K562 (cell line): ENCODE data around the gene LYZL6. TPM values are rescaled to one million over a fixed set of nuclear protein-coding genes. Genes with fewer than 3 reads are reported as not detected.
A peak's percentile ranks its signal among the peaks of the same experiment; 100 is the strongest.

Experiments used
- AFF4 ChIP-seq: sonication (generic); formaldehyde crosslinking; IDR thresholded peaks from 2 replicates; pipeline ENCODE4 v1.8.0; 2023; ENCODE audit warnings: mild to moderate bottlenecking, missing genetic modification reagents
- BCL6 ChIP-seq: fragments of 250-450 bp; sonication (Bioruptor Pico); IDR thresholded peaks from 2 replicates; pipeline ENCODE4 v1.4.0; 2020
- BMI1 ChIP-seq: fragments of 150-350 bp; IDR thresholded peaks from 2 replicates; pipeline ENCODE4 v1.6.1; 2014; ENCODE audit warnings: low read length
- CEBPG ChIP-seq, 3 experiments: fragments of 200-800 bp in 1 of 3; sonication (Bioruptor generic) in 1 of 3; sonication (generic) in 1 of 3; formaldehyde crosslinking in 1 of 3; IDR thresholded peaks in 2 of 3; conservative IDR thresholded peaks in 1 of 3; 2 replicates each; pipeline versions ENCODE4 v1.6.1 to v1.8.0; 2016 to 2022; ENCODE audit warnings: missing compliant biosample characterization in 2 of 3, missing genetic modification characterization in 2 of 3, mild to moderate bottlenecking in 1 of 3, missing genetic modification reagents in 1 of 3
- E2F6 ChIP-seq, 2 experiments: IDR thresholded peaks; 2 replicates each; pipeline ENCODE4 v1.6.1; 2011; ENCODE audit warnings: borderline replicate concordance in 1 of 2, control low read depth in 1 of 2, low read depth in 1 of 2, low read length in 1 of 2, mild to moderate bottlenecking in 1 of 2, mixed read lengths in 1 of 2, moderate library complexity in 1 of 2; ENCODE audit not compliant: insufficient read depth in 1 of 2, insufficient read length in 1 of 2, poor library complexity in 1 of 2, severe bottlenecking in 1 of 2; ENCODE audit errors: extremely low read depth in 1 of 2
- GABPA ChIP-seq: fragments of 200-800 bp; sonication (Bioruptor generic); conservative IDR thresholded peaks from 2 replicates; pipeline ENCODE4 v1.6.1; 2016; ENCODE audit warnings: low read depth, missing genetic modification characterization, missing compliant biosample characterization
- GTF3C2 ChIP-seq: IDR thresholded peaks from 3 replicates; pipeline ENCODE4 v1.6.1; 2011; ENCODE audit warnings: borderline replicate concordance, mild to moderate bottlenecking, moderate library complexity; ENCODE audit not compliant: insufficient read length; ENCODE audit errors: extremely low read depth
- HDAC8 ChIP-seq: fragments of 450-650 bp; IDR thresholded peaks from 2 replicates; pipeline ENCODE4 v1.6.1; 2016; ENCODE audit warnings: mild to moderate bottlenecking, missing genetic modification characterization, moderate library complexity, missing compliant biosample characterization
- KDM5B ChIP-seq: fragments of 200-600 bp; sonication (generic); IDR thresholded peaks from 2 replicates; pipeline ENCODE4 v1.6.1; 2012; ENCODE audit warnings: low read depth, mild to moderate bottlenecking, moderate library complexity, low read length, control low read depth, inconsistent platforms; ENCODE audit not compliant: insufficient replicate concordance
- MTA2 ChIP-seq: fragments of 450-650 bp; IDR thresholded peaks from 2 replicates; pipeline ENCODE4 v1.6.1; 2016; ENCODE audit warnings: low read depth
- MXI1 ChIP-seq: IDR thresholded peaks from 2 replicates; pipeline ENCODE4 v1.6.1; 2011; ENCODE audit warnings: low read depth, mild to moderate bottlenecking, improper control_type of control experiment, low read length
- NUFIP1 ChIP-seq: fragments of 450-650 bp; IDR thresholded peaks from 2 replicates; pipeline ENCODE4 v1.6.1; 2018; ENCODE audit not compliant: partially characterized antibody
- PHB2 ChIP-seq: fragments of 450-650 bp; IDR thresholded peaks from 2 replicates; pipeline ENCODE4 v1.6.1; 2017; ENCODE audit warnings: low read depth
- POLR2A ChIP-seq: fragments of 450-650 bp; conservative IDR thresholded peaks from 2 replicates; pipeline ENCODE4 v1.6.1; 2016
- POLR2B ChIP-seq: fragments of 450-650 bp; IDR thresholded peaks from 2 replicates; pipeline ENCODE4 v1.6.1; 2018; ENCODE audit warnings: low read depth; ENCODE audit not compliant: partially characterized antibody
- SOX6 ChIP-seq: fragments of 450-650 bp; IDR thresholded peaks from 2 replicates; pipeline ENCODE4 v1.6.1; 2014; ENCODE audit warnings: mild to moderate bottlenecking
- ZBTB33 ChIP-seq: sonication (generic); formaldehyde crosslinking; IDR thresholded peaks from 2 replicates; pipeline ENCODE4 v1.8.1; 2023; ENCODE audit warnings: mild to moderate bottlenecking, missing genetic modification reagents
- polyA plus RNA-seq, 8 experiments: library from polyadenylated mRNA; depleted of rRNA in 4 of 8; stranded (reverse) in 5 of 8; unstranded in 3 of 8; fragments of >200 nt; fragmentation: Nextera tagmentation in 2 of 8; fragmentation: Illumina TruSeq in 1 of 8; extraction: Ambion mirVana in 2 of 8; extraction: Trizol in 1 of 8; gene quantifications; 2 replicates each; pipeline versions ENCODE4 v1.2.1 to v1.2.3, GENCODE V29; 2011 to 2014; ENCODE audit warnings: inconsistent platforms in 1 of 8, missing spikeins in 1 of 8
- total RNA-seq, 7 experiments: library from RNA; depleted of rRNA in 6 of 7; stranded (reverse); fragments of >200 nt in 6 of 7; fragmentation: Illumina TruSeq in 2 of 7; extraction: Trizol in 2 of 7; gene quantifications; 2 replicates each; pipeline versions ENCODE4 v1.2.1 to v1.2.3, GENCODE V29; 2011 to 2021; ENCODE audit warnings: low replicate concordance in 1 of 7

The LYZL6 gene
- total and polyA plus RNA-seq, 9 of the 15 experiments (the other 6 are each of a cell fraction or from before 2014, with no cell fraction given), result not detected

- TF ChIP-seq AFF4 (CRISPR knock-in tag) (no peak), MTA2 (no peak), NUFIP1 (no peak), POLR2A (peak; percentile 79), GABPA (tag) (peak; percentile 41; the same call in 1 of the 2 replicates), BCL6 (no peak), BMI1 (no peak), POLR2B (peak; percentile 84), ZBTB33 (CRISPR knock-in tag) (no peak), E2F6 (IDR thresholded peaks at IDR 0.05; ENCODE audit: borderline replicate concordance in 1 of 2, extremely low read depth in 1 of 2, insufficient read depth in 1 of 2, insufficient read length in 1 of 2, low read depth in 1 of 2, low read length in 1 of 2, poor library complexity in 1 of 2, severe bottlenecking in 1 of 2) (peak; percentile 86 to 96), CEBPG (CRISPR knock-in tag; IDR thresholded peaks at IDR 0.05) (no peak), CEBPG (tag; conservative IDR thresholded peaks at IDR 0.05 in 1 of 2, IDR thresholded peaks at IDR 0.05 in 1 of 2) (no peak), MXI1 (0 out of 2 replicates have a peak, but pooled peaks have one; percentile 17), SOX6 (no peak), KDM5B (peak; percentile 42), GTF3C2 (no peak), PHB2 (no peak), HDAC8 (no peak)
Measured at GRCh38 chr17:35930211-35931065, 13.1 kb downstream of the LYZL6 start, which contains the start of gene RDM1 (continued).
